ENCODE data around the gene FGG.

DNA sequence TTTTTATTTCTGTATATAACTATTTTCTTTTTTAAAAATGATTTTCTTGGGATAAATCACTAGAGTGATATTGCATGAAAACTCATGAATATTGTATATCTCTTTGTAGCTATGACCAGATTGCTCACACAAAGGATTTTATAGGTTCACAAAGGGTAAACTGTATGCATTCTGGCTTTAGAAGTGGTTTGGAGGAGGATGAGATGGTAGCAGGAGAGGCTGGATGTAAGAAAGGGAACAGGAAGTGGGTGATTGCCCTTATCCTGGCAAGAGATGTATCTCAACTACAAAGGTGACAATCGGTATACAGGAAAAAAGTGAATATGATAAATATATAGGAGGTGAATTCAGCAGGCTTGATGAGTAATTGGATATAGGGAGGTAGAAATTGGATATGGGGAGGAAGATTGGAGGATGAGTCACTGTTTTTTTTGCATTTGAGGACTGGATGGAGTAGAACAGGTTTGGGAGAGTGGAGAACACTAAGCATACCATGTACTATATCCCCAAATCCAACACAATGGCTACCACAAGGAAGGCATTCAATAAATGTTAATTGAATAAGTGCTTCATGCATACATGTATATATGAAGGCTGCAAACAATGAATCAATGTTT, 9.9 kb downstream of the FGG start:
- TF ChIP-seq, protein P1, sequence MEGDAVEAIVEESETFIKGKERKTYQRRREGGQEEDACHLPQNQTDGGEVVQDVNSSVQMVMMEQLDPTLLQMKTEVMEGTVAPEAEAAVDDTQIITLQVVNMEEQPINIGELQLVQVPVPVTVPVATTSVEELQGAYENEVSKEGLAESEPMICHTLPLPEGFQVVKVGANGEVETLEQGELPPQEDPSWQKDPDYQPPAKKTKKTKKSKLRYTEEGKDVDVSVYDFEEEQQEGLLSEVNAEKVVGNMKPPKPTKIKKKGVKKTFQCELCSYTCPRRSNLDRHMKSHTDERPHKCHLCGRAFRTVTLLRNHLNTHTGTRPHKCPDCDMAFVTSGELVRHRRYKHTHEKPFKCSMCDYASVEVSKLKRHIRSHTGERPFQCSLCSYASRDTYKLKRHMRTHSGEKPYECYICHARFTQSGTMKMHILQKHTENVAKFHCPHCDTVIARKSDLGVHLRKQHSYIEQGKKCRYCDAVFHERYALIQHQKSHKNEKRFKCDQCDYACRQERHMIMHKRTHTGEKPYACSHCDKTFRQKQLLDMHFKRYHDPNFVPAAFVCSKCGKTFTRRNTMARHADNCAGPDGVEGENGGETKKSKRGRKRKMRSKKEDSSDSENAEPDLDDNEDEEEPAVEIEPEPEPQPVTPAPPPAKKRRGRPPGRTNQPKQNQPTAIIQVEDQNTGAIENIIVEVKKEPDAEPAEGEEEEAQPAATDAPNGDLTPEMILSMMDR (conservative IDR thresholded peaks at IDR 0.05; ENCODE audit: low read depth, low read length), result no peak
- no peak for TF ChIP-seq EZH2 (IDR thresholded peaks at IDR 0.05; ENCODE audit: borderline replicate concordance, low read depth, low read length, poor library complexity, severe bottlenecking)
